Liver (tissue), 9 donors: ENCODE measurements around the gene TARS3. TPM values are rescaled to one million over a fixed set of nuclear protein-coding genes. Genes with fewer than 3 reads are reported as not detected.

ENCODE experiments used
- DNase-seq: peaks from one replicate; pipeline ENCODE4 v3.0.0-alpha.2; 2017; ENCODE audit warnings: low spot score
- H3K27ac ChIP-seq, 2 donors: one replicate each; pipeline ENCODE4 v1.7.0; 2013; ENCODE audit warnings: inconsistent platforms in 2 of 2, low read length in 2 of 2, control low read depth in 1 of 2, low read depth in 1 of 2, mild to moderate bottlenecking in 1 of 2
- H3K27me3 ChIP-seq, 4 donors: one replicate each; pipeline versions ENCODE4 v1.6.1 to v1.7.0; 2013; ENCODE audit warnings: low read length in 3 of 4, inconsistent platforms in 1 of 4, mild to moderate bottlenecking in 1 of 4, moderate library complexity in 1 of 4; ENCODE audit not compliant: control insufficient read depth in 4 of 4, insufficient read depth in 4 of 4
- H3K36me3 ChIP-seq, 4 donors: one replicate each; pipeline versions ENCODE4 v1.6.1 to v1.7.0; 2013; ENCODE audit warnings: low read length in 3 of 4, mild to moderate bottlenecking in 3 of 4, low read depth in 1 of 4, moderate library complexity in 1 of 4; ENCODE audit not compliant: control insufficient read depth in 4 of 4, insufficient read depth in 3 of 4
- H3K4me1 ChIP-seq, 4 donors: one replicate each; pipeline versions ENCODE4 v1.6.1 to v1.7.0; 2013; ENCODE audit warnings: low read length in 3 of 4, mild to moderate bottlenecking in 3 of 4, moderate library complexity in 1 of 4; ENCODE audit not compliant: control insufficient read depth in 4 of 4, insufficient read depth in 4 of 4
- H3K4me3 ChIP-seq, 3 donors: one replicate each; pipeline versions ENCODE4 v1.6.1 to v1.7.0; 2013; ENCODE audit warnings: low read length in 3 of 3, control low read depth in 1 of 3, low read depth in 1 of 3, mild to moderate bottlenecking in 1 of 3
- H3K9ac ChIP-seq, 2 donors: one replicate each; pipeline ENCODE4 v1.7.0; 2013; ENCODE audit warnings: low read length in 2 of 2, mild to moderate bottlenecking in 2 of 2, moderate library complexity in 2 of 2, control low read depth in 1 of 2, low read depth in 1 of 2
- H3K9me3 ChIP-seq, 4 donors: one replicate each; pipeline versions ENCODE4 v1.6.1 to v1.7.0; 2013; ENCODE audit warnings: low read length in 3 of 4; ENCODE audit not compliant: control insufficient read depth in 4 of 4
- CTCF ChIP-seq: fragments of 150-350 bp; IDR thresholded peaks from 2 replicates; pipeline ENCODE4 v1.5.1; 2017; ENCODE audit warnings: improper control_type of control experiment, low read depth, low read length; ENCODE audit not compliant: missing input control
- EGR1 ChIP-seq, 2 donors: IDR thresholded peaks; 2 replicates each; pipeline ENCODE4 v1.6.1; 2016 to 2018; ENCODE audit warnings: antibody characterized with exemption in 2 of 2, low read depth in 2 of 2
- FOXA1 ChIP-seq: IDR thresholded peaks from 2 replicates; pipeline ENCODE4 v1.6.1; 2016; ENCODE audit warnings: antibody characterized with exemption
- FOXA2 ChIP-seq: IDR thresholded peaks from 2 replicates; pipeline ENCODE4 v1.6.1; 2016; ENCODE audit warnings: antibody characterized with exemption
- GABPA ChIP-seq, 2 donors: IDR thresholded peaks in 1 of 2; conservative IDR thresholded peaks in 1 of 2; 2 replicates each; pipeline ENCODE4 v1.6.1; 2016; ENCODE audit warnings: antibody characterized with exemption in 2 of 2, mild to moderate bottlenecking in 1 of 2, moderate library complexity in 1 of 2
- HNF4A ChIP-seq, 2 donors: conservative IDR thresholded peaks; 2 replicates each; pipeline ENCODE4 v1.6.1; 2016; ENCODE audit warnings: antibody characterized with exemption in 2 of 2, mild to moderate bottlenecking in 2 of 2
- HNF4G ChIP-seq: IDR thresholded peaks from 2 replicates; pipeline ENCODE4 v1.6.1; 2016; ENCODE audit warnings: antibody characterized with exemption
- JUND ChIP-seq, 2 donors: IDR thresholded peaks; 2 replicates each; pipeline ENCODE4 v1.6.1; 2016; ENCODE audit warnings: antibody characterized with exemption in 2 of 2
- MAX ChIP-seq: IDR thresholded peaks from 2 replicates; pipeline ENCODE4 v1.6.1; 2016; ENCODE audit warnings: antibody characterized with exemption
- RAD21 ChIP-seq, 2 donors: IDR thresholded peaks; 2 replicates each; pipeline ENCODE4 v1.6.1; 2016; ENCODE audit warnings: antibody characterized with exemption in 2 of 2, mild to moderate bottlenecking in 2 of 2
- REST ChIP-seq: IDR thresholded peaks from 2 replicates; pipeline ENCODE4 v1.6.1; 2016; ENCODE audit warnings: antibody characterized with exemption, mild to moderate bottlenecking
- RXRA ChIP-seq, 2 donors: IDR thresholded peaks; 2 replicates each; pipeline ENCODE4 v1.6.1; 2017 to 2018; ENCODE audit warnings: antibody characterized with exemption in 2 of 2, mild to moderate bottlenecking in 1 of 2
- TAF1 ChIP-seq: conservative IDR thresholded peaks from 2 replicates; pipeline ENCODE4 v1.6.1; 2016; ENCODE audit warnings: antibody characterized with exemption, mild to moderate bottlenecking
- YY1 ChIP-seq: IDR thresholded peaks from 2 replicates; pipeline ENCODE4 v1.6.1; 2016; ENCODE audit warnings: antibody characterized with exemption, mild to moderate bottlenecking
- WGBS: extraction: QIAGEN DNeasy Blood & Tissue Kit; methylation state at CpG from one replicate; pipeline ENCODE4 v1.1.7; 2013; 5-methylcytosine and 5-hydroxymethylcytosine counted together
- polyA plus RNA-seq, 2 donors: library from polyadenylated mRNA; stranded (reverse) in 1 of 2; unstranded in 1 of 2; fragments of 200-250 nt in 1 of 2; fragments of >200 nt in 1 of 2; fragmentation: Nextera tagmentation in 1 of 2; extraction: Ambion mirVana in 1 of 2; gene quantifications; one replicate each; pipeline versions ENCODE4 v1.2.1 to v1.2.3, GENCODE V29; 2013 to 2015
- total RNA-seq, 2 donors: library from RNA; depleted of rRNA; stranded (reverse); fragments of >200 nt; gene quantifications; one replicate each; pipeline ENCODE4 v1.2.3, GENCODE V29; 2014
- TF ChIP-seq, protein P1 (sequence below): IDR thresholded peaks from 2 replicates; pipeline ENCODE4 v1.6.1; 2016; ENCODE audit warnings: antibody characterized with exemption
- TF ChIP-seq, protein P2 (sequence below): IDR thresholded peaks from 2 replicates; pipeline ENCODE4 v1.6.1; 2016; ENCODE audit warnings: antibody characterized with exemption
- donor health status: healthy.
- donor health status: healthy.
- donor health status: healthy.
- donor health status: healthy.
- donor health status: healthy.

TARS3 gene
- total and polyA plus RNA-seq, 4 donors, result 2.3 to 7.8 (median 4.0) TPM

- no peaks in the 10 kb centered on the region for H3K9me3 ChIP-seq
- no peak overlapping the region for H3K27ac ChIP-seq
- no peaks in the 10 kb centered on the region for H3K27me3 ChIP-seq
- WGBS, result 90% methylated on average over 5 of the region's 5 CpGs
- no peak overlapping the region for H3K4me3 ChIP-seq
- no peak for TF ChIP-seq CTCF
- no peak for TF ChIP-seq FOXA1
- TF ChIP-seq, protein P1, sequence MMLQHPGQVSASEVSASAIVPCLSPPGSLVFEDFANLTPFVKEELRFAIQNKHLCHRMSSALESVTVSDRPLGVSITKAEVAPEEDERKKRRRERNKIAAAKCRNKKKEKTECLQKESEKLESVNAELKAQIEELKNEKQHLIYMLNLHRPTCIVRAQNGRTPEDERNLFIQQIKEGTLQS, result no peak
- no peak for TF ChIP-seq RXRA (IDR thresholded peaks at IDR 0.05)
- TF ChIP-seq, protein P2, sequence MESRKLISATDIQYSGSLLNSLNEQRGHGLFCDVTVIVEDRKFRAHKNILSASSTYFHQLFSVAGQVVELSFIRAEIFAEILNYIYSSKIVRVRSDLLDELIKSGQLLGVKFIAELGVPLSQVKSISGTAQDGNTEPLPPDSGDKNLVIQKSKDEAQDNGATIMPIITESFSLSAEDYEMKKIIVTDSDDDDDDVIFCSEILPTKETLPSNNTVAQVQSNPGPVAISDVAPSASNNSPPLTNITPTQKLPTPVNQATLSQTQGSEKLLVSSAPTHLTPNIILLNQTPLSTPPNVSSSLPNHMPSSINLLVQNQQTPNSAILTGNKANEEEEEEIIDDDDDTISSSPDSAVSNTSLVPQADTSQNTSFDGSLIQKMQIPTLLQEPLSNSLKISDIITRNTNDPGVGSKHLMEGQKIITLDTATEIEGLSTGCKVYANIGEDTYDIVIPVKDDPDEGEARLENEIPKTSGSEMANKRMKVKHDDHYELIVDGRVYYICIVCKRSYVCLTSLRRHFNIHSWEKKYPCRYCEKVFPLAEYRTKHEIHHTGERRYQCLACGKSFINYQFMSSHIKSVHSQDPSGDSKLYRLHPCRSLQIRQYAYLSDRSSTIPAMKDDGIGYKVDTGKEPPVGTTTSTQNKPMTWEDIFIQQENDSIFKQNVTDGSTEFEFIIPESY, result no peak
- no peak for TF ChIP-seq EGR1 (IDR thresholded peaks at IDR 0.05; ENCODE audit: low read depth in 2 of 2)
- no peak for TF ChIP-seq REST
- TF ChIP-seq RAD21 (IDR thresholded peaks at IDR 0.05), result no peak
- TF ChIP-seq JUND (IDR thresholded peaks at IDR 0.05), result no peak
- TF ChIP-seq YY1, result no peak
- no peak for TF ChIP-seq FOXA2
- TF ChIP-seq HNF4A (conservative IDR thresholded peaks at IDR 0.05), result no peak
- TF ChIP-seq TAF1, result no peak
- no peak for DNase-seq
- no peaks in the 10 kb centered on the region for H3K4me1 ChIP-seq
- peaks cover 4 to 48% (median 34%) of the 10 kb centered on the region in 4 donors for H3K36me3 ChIP-seq
- no peak overlapping the region for H3K9ac ChIP-seq
Observed at GRCh38 chr15:101675015-101675414, 49.3 kb downstream of the TARS3 start.

DNA sequence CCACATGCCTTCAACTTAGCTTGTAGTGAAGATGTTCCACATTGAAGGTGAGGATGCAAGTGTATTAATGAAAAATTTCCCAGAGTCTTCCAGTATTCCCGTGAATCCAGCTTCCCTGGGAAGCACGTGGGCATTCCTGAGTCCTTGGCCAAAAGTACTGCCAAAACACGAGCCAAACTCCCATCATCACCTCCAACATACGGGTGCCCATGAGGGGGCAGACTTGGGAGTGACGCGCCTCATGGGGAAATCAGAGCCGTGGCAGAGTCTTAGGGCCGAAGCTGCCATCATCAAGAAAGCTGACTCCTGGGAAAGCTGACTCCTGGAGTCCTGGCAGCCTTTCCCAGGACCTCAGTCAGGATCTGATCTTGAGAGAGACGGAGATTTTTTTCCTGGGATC is 52.0 kb downstream of the TARS3 start:
- no peaks in the 10 kb centered on the region for H3K27me3 ChIP-seq
- H3K27ac ChIP-seq, result no peak overlapping the region
- H3K36me3 ChIP-seq, result peaks cover 6 to 52% (median 37%) of the 10 kb centered on the region in 4 donors
- TF ChIP-seq MAX (no peak), REST (no peak), EGR1 (IDR thresholded peaks at IDR 0.05; ENCODE audit: low read depth in 2 of 2) (no peak), HNF4G (no peak), RAD21 (IDR thresholded peaks at IDR 0.05) (no peak), GABPA (IDR thresholded peaks at IDR 0.05 in 1 of 2, conservative IDR thresholded peaks at IDR 0.05 in 1 of 2) (no peak)
- TF ChIP-seq, protein P2, result no peak
- no peak for DNase-seq
- no peaks in the 10 kb centered on the region for H3K9me3 ChIP-seq
- no peak overlapping the region for H3K9ac ChIP-seq
- H3K4me3 ChIP-seq, result no peak overlapping the region
- no peaks in the 10 kb centered on the region for H3K4me1 ChIP-seq
- WGBS, result 92% methylated on average over 9 of the region's 9 CpGs
